CD4-positive, alpha-beta T cell treated with Interleukin-4 for 1 hour (primary cell): ENCODE results near the gene RADIL.
A peak's percentile ranks its signal among the peaks of the same experiment; 100 is the strongest.

Source experiments
- DNase-seq, 2 donors: peaks; one replicate each; pipeline ENCODE4 v3.0.0-alpha.2; 2020 to 2022

The RADIL gene

DNA sequence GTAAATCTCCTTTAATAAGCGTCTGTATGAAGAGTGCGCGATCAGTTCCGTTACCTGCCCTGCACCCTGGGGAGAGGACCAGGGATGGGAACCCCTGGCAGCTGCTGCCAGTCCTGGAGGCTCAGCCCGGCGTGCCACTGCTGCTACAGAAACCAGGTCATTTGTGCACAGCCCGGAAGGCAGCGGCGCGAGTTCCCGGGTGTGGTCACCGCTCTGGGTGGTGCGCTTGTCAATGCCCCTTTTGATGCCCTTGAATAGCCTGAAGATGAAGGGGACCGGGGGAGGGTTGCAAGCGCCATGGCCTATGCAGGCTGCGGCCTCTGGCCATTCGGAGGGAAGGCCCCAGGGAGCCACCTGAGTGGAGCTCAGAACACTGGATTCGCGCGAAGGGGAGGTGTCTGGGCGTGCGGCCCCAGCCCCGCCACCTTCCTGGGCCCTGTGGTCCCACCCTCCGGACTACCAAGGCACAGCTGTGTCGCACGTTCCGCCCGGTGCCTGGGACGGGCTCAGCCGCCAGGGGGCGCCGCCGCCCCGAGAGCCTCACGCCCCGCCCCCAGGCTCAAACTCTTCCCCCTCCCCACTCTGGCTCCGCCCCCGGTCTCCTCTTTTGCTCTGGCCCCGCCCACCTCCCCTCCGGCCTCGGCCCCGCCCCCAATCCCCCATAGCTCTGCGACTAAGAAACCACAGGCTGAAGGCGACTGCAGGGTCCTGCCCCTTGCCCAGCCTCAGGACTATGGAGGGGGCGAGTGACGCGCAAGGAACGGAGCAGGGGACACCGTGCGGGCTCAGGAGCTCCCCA, 91.6 kb downstream of the RADIL start:
- DNase-seq, result peak; percentile 77 to 81

DNA sequence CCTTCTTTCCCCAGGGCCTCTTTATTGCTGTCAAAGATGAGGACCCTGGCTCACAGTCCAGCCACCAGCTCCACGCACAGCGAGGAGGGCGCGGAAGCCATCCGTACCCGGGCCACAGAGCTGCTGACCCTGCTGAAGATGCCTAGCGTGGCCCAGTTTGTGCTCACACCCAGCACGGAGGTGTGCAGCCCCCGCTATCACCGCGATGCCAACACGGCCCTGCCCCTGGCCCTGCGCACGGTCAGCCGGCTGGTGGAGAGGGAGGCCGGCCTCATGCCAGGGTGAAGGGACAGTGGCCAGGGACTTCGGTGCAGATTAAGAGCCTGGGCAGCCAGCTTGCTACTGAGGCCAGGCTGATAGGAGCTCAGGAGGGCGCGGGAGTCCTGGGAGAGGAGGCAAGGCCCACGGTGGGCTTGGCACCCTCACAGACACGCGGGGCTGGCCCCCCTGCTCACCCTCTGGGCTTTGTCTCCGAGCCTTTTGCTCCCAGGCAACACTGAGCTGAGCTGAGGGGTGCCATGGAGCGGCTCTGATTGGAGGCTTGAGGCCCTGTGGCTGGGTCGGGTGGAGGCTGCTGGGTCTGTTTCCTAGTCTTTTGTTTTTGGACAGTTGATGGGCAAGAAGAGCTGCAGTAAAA, 92.3 kb downstream of the RADIL start:
- no peak for DNase-seq

DNA sequence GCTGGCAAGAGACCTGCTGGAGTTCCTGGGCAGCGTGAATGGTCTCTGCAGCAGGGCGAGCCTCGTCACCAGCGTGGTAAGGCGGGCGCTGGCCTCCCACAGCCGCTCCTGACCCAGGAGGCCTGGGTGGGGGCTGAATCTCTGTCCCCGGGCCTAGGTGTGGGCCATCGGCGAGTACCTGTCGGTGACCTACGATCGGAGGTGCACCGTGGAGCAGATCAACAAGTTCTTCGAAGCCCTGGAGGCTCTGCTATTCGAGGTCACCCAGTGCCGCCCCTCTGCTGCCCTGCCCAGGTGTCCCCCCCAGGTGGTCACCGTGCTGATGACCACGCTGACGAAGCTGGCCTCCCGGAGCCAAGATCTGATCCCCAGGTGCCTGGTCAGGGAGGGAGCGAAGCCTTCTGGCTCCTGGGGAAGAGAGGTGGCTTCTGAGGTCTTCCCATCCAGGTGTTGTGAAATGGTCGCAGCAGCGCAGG, 93.0 kb downstream of the RADIL start:
- DNase-seq, result no peak

DNA sequence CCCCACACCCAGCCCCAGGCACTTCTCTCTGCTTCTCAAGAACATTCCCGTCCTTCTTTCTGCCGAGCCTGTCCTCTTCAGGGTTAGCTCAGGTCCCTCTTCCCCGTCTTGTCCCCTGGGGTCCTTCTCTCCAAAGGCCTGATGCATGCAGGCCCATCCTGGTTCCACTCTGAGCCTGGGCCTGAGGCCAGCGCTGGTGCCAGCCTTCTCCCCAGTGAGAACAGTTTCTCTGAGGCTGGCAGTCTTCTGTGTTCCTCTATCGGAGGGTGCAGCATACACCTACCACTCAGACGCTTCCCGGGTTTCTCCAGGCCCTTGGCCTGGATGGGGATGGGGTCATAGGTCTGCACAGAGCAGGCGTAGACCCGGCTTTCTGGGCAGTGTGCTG, 93.4 kb downstream of the RADIL start:
- DNase-seq, result no peak

DNA sequence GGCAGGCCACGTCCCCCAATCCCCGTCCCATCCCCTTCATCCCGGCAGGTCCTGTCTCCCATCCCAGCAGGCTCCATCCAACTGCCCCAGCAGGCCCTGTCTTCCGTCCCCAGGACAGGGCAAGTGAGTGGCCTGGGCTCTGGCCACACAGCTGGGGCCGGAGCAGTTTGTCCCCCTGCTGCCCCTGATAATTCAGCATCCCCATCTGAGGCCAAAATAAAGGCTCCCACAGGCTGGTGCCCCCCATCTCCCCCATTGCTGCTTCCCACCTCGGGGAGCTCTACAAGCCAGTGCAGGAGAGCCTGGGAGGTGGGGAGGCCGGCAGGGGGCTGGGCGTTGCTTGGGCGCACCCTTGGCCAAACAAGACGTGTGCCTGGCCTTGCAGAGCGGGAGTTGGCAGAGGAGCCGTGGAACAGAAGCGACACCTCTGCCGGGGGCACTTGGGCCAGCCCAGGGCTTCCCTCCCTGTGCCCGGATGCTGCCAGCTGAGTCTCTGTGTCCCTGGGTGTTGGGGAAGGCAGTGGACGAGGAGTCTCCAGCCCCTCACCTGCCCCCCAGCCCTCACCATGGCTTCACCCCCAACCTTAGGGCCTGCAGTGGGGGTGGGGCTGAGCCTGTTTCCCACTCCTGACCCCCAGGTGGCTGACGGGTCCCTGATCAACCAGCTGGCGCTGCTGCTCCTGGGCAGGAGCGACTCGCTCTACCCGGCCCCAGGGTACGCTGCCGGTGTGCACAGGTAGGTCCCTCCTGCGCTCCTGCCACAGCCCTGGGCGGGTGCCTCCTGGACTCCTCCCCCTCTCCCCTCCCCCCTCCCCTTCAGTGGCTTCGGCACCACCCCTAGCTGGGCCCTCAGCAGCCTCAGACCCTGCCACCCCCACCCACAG, 94.1 kb downstream of the RADIL start:
- no peak for DNase-seq

DNA sequence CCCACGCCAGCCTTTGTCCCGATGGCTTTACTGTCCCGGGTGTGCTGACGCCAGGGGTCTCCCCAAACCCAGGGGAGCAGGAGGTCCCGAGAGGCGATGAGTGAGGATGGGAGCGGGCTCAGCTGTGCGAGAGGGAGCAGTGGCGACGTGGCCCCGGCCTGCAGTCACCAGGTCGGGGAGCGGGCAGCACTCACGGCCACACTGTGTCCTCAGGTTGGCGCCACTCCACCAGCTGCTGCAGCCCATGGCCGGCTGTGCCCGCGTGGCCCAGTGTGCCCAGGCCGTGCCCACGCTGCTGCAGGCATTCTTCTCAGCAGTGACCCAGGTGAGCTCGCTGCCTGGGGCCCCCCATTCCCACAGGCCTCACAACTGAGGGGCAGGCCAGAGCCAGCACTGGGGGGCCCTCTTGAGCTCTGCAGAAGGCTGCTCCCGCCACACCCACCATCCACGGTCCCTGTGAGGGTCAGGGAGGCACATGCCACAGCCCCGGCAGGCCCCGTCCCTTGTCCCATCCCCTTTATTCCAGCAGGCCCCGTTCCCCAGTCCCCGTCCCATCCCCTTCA, 94.8 kb downstream of the RADIL start:
- no peak for DNase-seq

DNA sequence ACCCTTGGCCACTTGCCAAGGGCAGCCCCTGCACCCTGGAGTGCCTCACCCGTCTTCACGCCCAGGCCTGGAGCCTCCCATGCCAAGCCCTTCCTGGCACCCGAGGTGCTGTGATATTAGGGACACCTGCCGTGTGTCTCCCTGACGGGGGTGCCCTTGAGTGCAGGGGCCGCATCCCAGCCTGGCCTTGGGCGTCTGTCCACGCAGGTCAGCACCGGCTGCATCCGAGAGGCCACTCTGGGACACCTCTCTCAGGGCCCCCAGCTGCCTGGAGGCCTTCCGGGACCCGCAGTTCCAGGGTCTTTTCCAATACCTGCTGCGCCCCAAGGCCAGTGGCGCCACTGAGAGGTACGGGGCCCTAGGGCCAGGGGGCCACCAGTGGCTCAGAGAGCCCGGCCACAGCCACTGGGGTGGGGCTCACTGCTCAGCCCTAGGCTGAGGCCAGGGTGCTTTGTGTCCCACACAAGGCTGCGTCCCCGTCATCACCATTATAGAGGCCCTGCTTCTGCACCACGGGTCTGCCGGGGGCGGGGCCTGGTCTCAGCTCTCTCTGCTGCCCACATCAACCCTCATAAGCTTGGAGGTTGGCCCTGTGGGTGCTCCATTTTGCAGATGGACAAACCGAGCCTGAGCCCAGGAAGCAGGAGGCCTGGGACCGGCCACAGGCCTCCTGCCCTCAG, 95.4 kb downstream of the RADIL start:
- DNase-seq, result no peak

DNA sequence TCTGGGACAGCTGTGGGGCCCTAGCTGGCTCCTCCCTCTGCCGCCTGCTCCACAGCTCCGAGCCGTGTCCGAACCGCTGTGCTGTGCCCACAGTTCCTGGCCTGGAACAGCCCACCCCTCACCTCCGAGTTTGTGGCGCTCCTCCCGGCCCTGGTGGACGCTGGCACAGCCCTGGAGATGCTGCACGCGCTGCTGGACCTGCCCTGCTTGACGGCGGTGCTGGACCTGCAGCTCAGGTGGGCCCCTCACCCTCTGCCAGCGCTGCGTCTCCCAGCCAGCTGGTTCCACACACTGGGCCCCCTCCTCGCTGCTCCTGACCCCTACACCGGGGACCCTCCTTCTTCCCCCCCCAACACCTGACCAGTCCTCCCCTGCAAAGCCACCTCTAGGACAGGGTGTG, 96.0 kb downstream of the RADIL start:
- DNase-seq, result no peak

DNA sequence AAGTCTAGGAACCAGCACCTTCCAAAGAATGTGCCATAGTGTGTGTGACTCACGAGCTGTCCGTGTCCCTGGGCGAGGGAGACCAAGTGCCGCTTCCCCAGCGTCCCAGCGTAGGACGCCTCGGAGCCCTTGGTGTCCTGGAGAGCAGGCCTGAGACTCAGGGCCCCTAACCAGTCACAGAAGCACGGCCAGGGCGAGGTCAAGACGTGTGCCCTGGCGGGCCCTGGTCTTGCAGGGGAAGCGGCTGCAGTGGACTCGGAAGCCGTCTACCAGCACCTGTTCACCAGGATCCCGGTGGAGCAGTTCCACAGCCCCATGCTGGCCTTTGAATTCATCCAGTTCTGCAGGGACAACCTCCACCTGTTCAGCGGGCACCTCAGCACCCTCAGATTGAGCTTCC, 97.5 kb downstream of the RADIL start:
- DNase-seq, result no peak

DNA sequence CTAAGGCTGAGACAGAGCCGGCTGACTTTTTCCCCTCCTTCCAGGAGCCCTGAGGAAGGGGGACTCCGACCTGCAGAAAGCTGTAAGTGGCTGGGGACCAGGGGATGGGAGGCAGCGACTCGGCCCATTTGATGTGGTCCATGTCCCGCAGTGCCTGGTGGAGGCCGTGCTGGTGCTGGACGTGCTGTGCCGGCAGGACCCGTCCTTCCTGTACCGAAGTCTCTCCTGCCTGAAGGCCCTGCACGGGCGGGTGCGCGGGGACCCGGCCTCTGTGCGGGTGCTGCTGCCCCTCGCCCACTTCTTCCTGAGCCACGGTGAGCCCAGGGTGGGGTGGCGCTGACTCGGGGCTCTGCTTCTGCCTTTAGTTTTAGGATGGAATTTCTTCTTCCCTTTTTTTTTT, 98.1 kb downstream of the RADIL start:
- no peak for DNase-seq

DNA sequence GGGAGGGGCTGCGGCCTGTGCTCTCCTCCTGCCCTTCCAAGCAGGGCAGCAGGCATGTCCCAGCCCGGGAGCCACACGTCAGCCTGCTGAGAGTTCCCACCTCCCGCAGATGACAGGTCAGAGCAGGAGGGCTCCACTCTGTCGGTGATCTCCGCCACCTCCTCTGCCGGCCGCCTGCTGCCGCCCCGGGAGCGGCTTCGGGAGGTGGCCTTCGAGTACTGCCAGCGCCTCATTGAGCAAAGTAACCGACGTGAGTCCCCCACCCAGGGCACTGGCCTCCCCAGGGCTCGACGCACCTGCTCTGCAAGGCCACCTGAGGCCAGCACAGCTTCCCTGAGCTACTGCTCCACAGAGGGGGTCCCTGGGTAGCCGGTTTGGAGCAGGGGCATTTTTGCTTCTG, 98.7 kb downstream of the RADIL start:
- no peak for DNase-seq

DNA sequence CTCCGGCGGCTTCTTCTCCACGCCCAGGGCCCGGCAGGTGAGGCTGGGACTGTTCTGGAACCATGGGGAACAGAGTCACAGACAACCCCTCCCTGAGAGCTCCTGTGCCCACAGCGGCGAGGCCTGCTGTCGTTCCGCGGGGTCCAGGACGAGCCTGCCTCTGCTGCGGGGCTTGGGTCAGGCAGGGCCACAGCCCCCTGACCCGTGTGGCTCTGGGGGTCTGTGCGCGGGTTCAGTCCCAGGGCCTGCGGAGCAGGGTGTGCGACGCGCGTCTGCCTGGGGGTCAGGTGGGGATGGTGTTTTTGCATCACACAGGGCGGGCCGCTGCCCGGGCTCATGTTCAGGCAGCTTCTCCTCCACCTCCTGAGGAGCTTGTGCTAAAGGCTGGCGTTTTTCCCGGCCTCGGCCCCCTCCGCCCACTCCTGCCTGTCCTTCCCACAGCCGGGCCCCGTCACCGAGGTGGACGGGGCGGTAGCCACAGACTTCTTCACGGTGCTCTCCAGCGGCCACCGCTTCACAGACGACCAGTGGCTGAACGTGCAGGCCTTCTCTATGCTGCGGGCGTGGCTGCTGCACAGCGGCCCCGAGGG, 99.7 kb downstream of the RADIL start:
- no peak for DNase-seq

DNA sequence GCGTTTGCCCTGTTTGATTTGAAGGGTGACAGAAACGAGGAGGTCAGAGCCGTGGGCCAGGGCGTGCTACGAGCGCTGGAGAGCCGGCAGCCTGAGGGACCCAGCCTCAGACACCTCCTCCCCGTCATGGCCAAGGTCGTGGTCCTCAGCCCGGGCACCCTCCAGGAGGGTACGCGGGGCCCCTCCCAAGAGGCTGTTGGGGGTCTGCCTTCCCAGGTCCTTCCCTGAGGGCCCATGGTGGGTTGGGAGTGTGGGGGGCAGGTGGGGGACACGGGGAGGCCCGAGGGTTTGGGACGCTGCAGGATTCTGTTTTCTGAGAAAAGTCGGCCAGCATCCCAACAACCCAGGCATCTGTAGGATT, 100.2 kb downstream of the RADIL start:
- no peak for DNase-seq

DNA sequence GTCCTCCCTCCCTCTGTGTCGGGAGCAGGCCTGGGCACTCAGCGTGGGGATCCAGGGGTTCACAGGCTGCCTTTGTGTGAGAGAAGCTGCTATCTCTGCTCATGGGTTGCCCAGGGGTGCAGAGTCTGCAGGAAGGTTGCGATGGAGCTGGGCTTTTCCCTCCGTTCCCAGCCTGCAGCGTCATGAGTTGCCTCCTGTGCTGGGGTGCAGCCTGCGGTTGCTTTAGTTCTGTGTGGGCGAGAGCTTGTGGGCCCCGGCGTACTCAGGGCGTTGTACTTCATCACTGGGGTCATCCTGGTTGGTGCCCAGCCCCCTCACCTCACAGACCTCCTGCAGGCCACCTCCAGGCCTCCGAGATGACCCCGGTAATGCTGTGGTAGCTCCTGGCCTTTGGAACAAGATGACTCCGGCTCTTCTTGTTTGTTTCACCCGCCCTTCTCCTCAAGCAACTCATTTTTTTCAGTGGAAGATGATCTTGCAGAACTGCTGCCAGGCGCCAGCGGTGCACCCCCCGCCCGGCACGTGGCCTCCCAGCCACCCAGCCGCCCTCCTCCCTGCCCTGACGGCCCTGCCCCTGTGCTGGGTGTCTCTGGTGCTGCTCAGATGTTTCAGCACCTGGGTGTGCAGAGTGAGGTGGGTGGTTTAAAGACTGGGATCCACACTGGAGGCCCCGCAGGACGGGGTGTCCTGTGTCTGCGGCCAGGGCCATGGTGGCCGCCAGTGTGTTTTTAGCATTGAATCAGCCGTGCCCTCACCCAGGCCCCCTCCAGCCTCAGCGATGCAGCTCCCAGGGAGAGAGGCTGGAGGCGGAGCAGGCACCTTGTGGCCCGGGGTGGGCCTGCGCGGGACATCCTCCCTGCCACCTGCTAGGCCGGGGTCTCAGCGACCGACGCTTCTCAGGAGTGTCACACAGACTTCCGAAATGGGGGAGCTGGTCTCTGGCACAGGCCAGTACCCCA, 100.9 kb downstream of the RADIL start:
- DNase-seq, result no peak

DNA sequence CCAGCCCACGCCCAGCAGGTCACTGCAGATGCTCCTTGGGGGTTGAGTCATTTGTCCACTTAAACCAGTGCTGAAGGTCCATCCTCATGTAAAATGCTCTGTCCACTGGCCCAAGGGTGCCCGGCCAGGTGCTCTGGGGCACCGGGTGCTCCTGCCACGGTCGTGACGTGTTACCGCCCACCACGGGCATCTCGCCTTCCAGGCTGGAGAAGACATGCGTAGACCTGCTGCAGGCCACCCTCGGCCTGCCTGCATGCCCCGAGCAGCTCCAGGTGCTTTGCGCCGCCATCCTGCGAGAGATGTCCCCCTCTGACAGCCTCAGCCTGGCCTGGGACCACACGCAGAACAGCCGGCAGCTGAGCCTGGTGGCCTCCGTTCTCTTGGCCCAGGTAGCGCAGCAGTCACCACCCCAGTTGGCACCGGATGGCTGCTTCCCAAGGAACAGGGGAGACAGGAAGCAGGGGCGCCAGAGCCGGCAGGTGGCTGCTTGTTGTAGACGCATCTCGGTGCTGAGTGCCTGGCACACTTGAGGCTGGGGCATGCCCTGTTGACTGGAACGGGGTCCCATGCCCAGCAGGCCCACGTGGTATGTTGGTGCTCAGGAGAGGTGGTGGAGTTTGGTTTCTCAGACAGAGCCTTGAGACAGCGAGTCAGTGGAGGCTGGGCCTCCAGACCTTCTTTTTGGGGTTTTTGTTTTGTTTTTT, 102.0 kb downstream of the RADIL start:
- DNase-seq, result no peak

DNA sequence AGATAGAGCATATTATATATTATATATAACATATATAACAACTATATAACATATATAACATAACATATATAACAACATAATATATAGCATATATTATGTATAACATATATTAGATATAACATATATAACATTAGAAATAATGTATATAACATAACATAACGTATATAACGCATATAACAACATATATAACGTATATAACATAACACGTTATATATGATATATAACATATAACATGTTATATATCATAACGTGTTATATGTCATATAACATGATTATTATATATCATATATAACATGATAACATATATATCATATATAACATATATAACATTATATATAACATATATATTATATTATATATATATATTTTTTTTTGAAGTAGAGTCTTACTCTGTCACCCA, 104.4 kb downstream of the RADIL start:
- DNase-seq, result no peak

DNA sequence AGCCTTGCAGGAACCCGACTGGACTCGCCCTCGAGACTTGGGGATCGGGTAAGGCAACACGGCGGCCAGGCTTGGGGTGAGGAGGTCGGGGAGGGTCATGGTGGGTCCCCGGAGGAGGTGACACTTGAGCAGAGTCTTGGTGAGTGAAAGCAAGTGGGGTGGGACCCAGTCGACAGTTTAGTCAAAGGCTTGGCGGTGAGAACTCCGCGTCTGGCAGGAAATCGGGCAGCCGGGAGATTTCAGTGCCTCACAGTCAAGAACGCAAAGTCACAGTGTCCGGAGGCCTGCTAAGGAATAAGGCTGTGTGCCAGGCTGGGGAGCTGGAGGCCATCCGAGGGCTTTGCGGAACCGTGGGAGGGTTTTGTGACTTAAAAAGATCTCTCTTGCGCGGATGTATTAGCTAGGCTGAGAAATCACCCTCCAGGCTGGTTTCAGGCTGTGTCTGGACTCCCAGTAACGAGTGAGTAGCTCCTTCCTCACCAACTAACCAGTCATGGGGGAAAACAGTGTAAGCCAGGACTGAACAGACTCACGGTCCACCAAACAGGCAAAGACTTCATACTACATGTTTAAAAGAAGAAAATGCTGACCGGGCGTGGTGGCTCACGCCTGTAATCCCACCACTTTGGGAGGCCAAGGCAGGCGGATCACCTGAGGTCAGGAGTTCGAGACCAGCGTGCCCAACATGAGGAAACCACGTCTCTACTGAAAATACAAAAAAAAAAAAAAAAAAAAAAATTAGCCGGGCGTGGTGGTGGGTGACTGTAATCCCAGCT, 107.5 kb downstream of the RADIL start:
- peak; percentile 47 to 58 for DNase-seq

DNA sequence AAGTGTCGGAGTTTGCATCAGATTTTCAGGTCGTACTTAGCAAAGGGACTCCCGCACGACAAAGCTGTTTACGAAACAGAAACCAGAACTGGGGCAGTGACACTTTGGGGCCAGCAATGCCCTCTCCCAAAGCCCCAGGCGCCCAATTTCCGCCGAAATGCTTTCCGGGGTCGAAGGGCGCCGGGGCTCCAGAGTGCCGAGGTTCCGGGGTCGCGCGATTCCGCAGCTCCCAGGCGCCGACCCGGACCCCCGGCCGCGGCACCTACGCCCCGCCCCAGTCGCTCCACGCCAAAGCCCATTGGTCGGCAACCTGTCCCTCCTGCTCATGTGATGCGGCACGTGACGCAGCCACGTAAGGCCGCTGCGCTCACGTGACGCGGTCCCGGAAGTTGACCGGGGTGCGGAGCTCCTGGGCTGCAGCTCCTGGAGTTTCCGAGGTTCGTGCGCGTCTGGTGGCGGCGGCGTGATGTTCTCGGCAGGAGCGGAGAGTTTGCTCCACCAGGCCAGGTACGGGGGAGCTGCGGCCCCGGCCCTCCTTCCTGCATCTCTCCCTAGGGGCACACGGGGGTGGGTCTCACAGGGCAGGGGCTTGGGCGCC, 108.2 kb downstream of the RADIL start, which contains the start of gene AP5Z1:
Gene AP5Z1, plus strand, starts transcription at position 374 of the 598 bp plus-strand sequence. Its CDS starts 93 bp downstream, at position 467.
- DNase-seq, result peak; percentile 96

DNA sequence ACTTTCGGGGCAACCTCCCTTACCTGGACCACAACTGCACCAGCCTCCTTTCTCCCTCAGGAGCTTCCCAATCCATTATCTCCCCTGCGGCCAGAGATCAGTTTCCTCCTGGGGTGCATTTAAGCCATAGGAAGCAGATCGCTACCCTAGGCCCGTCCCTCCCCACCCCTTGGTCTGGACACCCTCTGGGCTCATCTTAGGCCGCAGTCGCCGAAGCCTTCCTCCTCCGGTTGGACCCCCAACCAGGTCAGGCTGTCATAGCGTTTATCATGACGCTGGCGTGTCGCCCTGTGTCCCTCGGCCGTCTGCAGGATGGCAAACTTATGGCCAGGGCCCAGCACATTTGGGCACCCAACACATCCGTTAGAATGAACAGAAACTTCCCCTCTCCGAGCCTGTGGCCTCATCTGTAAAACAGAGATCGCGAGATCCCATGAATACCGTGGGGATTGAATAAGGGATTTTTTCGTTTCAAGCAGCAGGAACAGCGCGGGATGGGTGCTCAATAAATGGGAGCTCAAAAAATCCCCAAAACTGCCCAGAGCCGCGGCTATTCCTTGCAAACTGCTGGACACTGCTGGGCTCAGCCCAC, 108.8 kb downstream of the RADIL start:
- DNase-seq, result peak in 1 of 2 donors; percentile 53
